HepG2 (cell line): ENCODE data around the gene PSMD1. TPM values are rescaled to one million over a fixed set of nuclear protein-coding genes. Genes with fewer than 3 reads are reported as not detected.

ENCODE experiments used
- ARID2 ChIP-seq: sonication (generic); formaldehyde crosslinking; IDR thresholded peaks from 2 replicates; pipeline ENCODE4 v1.8.1; 2022; ENCODE audit warnings: mild to moderate bottlenecking, missing genetic modification reagents, borderline replicate concordance
- CREB1 ChIP-seq, 2 experiments: fragments of 450-650 bp in 1 of 2; IDR thresholded peaks; 2 replicates each; pipeline ENCODE4 v1.6.1; 2016 to 2017; ENCODE audit warnings: control low read depth in 1 of 2, mild to moderate bottlenecking in 1 of 2, missing compliant biosample characterization in 1 of 2, missing genetic modification characterization in 1 of 2
- CTCF ChIP-seq: sonication (generic); formaldehyde crosslinking; IDR thresholded peaks from 2 replicates; pipeline ENCODE4 v1.5.0; 2020; ENCODE audit warnings: mild to moderate bottlenecking, missing genetic modification reagents, moderate library complexity
- FOXK1 ChIP-seq: sonication (generic); formaldehyde crosslinking; IDR thresholded peaks from 2 replicates; pipeline ENCODE4 v1.4.0; 2020; ENCODE audit warnings: low read depth, missing genetic modification reagents, borderline replicate concordance
- GTF3A ChIP-seq: sonication (generic); formaldehyde crosslinking; conservative IDR thresholded peaks from 2 replicates; pipeline ENCODE4 v1.4.0; 2020; ENCODE audit warnings: mild to moderate bottlenecking, missing genetic modification reagents
- JUNB ChIP-seq: sonication (generic); formaldehyde crosslinking; IDR thresholded peaks from 2 replicates; pipeline ENCODE4 v1.8.0; 2022; ENCODE audit warnings: missing genetic modification reagents, mild to moderate bottlenecking, borderline replicate concordance
- KMT2B ChIP-seq: IDR thresholded peaks from 2 replicates; pipeline ENCODE4 v1.6.1; 2016; ENCODE audit warnings: missing genetic modification reagents, missing compliant biosample characterization
- MEIS1 ChIP-seq: sonication (generic); formaldehyde crosslinking; IDR thresholded peaks from 2 replicates; pipeline ENCODE4 v1.9.0; 2021; ENCODE audit warnings: mild to moderate bottlenecking, missing genetic modification reagents, moderate library complexity, borderline replicate concordance
- MTERF4 ChIP-seq: sonication (generic); formaldehyde crosslinking; IDR thresholded peaks from 2 replicates; pipeline ENCODE4 v1.8.0; 2023; ENCODE audit warnings: mild to moderate bottlenecking, missing genetic modification reagents
- SIN3B ChIP-seq: fragments of 150-350 bp; IDR thresholded peaks from 2 replicates; pipeline ENCODE4 v1.6.1; 2014; ENCODE audit warnings: low read length
- SPEN ChIP-seq: sonication (generic); formaldehyde crosslinking; IDR thresholded peaks from 2 replicates; pipeline ENCODE4 v1.5.1; 2020; ENCODE audit warnings: low read depth, mild to moderate bottlenecking, missing genetic modification reagents
- SRY ChIP-seq: sonication (generic); formaldehyde crosslinking; IDR thresholded peaks from 2 replicates; pipeline ENCODE4 v1.8.0; 2022; ENCODE audit warnings: mild to moderate bottlenecking, missing genetic modification reagents
- TEAD2 ChIP-seq: sonication (generic); formaldehyde crosslinking; IDR thresholded peaks from 2 replicates; pipeline ENCODE4 v1.9.0; 2021; ENCODE audit warnings: missing genetic modification reagents
- WIZ ChIP-seq: sonication (generic); formaldehyde crosslinking; IDR thresholded peaks from 2 replicates; pipeline ENCODE4 v1.5.1; 2020; ENCODE audit warnings: mild to moderate bottlenecking, missing genetic modification reagents
- YY1 ChIP-seq: IDR thresholded peaks from 2 replicates; pipeline ENCODE4 v1.6.1; 2011; ENCODE audit warnings: low read length, low read depth, moderate library complexity, mild to moderate bottlenecking; ENCODE audit not compliant: insufficient read depth, insufficient replicate concordance
- ZNF280B ChIP-seq: sonication (generic); formaldehyde crosslinking; IDR thresholded peaks from 2 replicates; pipeline ENCODE4 v1.5.0; 2020; ENCODE audit warnings: missing genetic modification reagents, mild to moderate bottlenecking, borderline replicate concordance
- ZNF343 ChIP-seq: sonication (generic); formaldehyde crosslinking; IDR thresholded peaks from 2 replicates; pipeline ENCODE4 v1.4.0; 2020; ENCODE audit warnings: mild to moderate bottlenecking, missing genetic modification reagents
- ZNF383 ChIP-seq: sonication (generic); formaldehyde crosslinking; IDR thresholded peaks from 2 replicates; pipeline ENCODE4 v1.4.0; 2020; ENCODE audit warnings: missing genetic modification reagents, mild to moderate bottlenecking, borderline replicate concordance
- ZNF556 ChIP-seq: sonication (generic); formaldehyde crosslinking; IDR thresholded peaks from 2 replicates; pipeline ENCODE4 v1.4.0; 2020; ENCODE audit warnings: mild to moderate bottlenecking, missing genetic modification reagents, borderline replicate concordance
- ZNF577 ChIP-seq: sonication (generic); formaldehyde crosslinking; IDR thresholded peaks from 2 replicates; pipeline ENCODE4 v1.4.0; 2020; ENCODE audit warnings: mild to moderate bottlenecking, low read depth, missing genetic modification reagents, borderline replicate concordance
- ZNF720 ChIP-seq: sonication (generic); formaldehyde crosslinking; IDR thresholded peaks from 2 replicates; pipeline ENCODE4 v1.4.0; 2020; ENCODE audit warnings: missing genetic modification reagents
- ZNF746 ChIP-seq: sonication (generic); formaldehyde crosslinking; IDR thresholded peaks from 2 replicates; pipeline ENCODE4 v1.8.0; 2022; ENCODE audit warnings: mild to moderate bottlenecking, missing genetic modification reagents
- ZNF770 ChIP-seq: sonication (generic); formaldehyde crosslinking; IDR thresholded peaks from 2 replicates; pipeline ENCODE4 v1.5.0; 2020; ENCODE audit warnings: mild to moderate bottlenecking, missing genetic modification reagents
- ZNF773 ChIP-seq: sonication (generic); formaldehyde crosslinking; IDR thresholded peaks from 2 replicates; pipeline ENCODE4 v1.4.0; 2020; ENCODE audit warnings: missing genetic modification reagents, borderline replicate concordance
- ZNF792 ChIP-seq: IDR thresholded peaks from 2 replicates; pipeline ENCODE4 v1.6.1; 2016
- ZNF816 ChIP-seq: sonication (generic); formaldehyde crosslinking; IDR thresholded peaks from 2 replicates; pipeline ENCODE4 v1.8.0; 2022; ENCODE audit warnings: missing genetic modification reagents, mild to moderate bottlenecking, borderline replicate concordance
- polyA plus RNA-seq, 8 experiments: library from polyadenylated mRNA; depleted of rRNA in 3 of 8; stranded (reverse) in 7 of 8; unstranded in 1 of 8; fragments of >200 nt; fragmentation: Illumina TruSeq in 4 of 8; extraction: Trizol in 4 of 8; gene quantifications; 2 replicates each; pipeline versions ENCODE4 v1.2.1 to v1.2.3, GENCODE V29; 2011 to 2016; ENCODE audit warnings: low read depth in 4 of 8, missing spikeins in 1 of 8, mixed read lengths in 1 of 8; ENCODE audit not compliant: insufficient read depth in 1 of 8
- total RNA-seq, 5 experiments: library from RNA; depleted of rRNA; stranded (reverse); fragments of >200 nt; fragmentation: Illumina TruSeq; extraction: Trizol; gene quantifications; 2 replicates each; pipeline ENCODE4 v1.2.3, GENCODE V29; 2016; ENCODE audit warnings: low read depth in 1 of 5

PSMD1 gene
- total and polyA plus RNA-seq, 2 of the 13 experiments (the other 11 are each of a cell fraction or from before 2014, with no cell fraction given), result 136 to 191 TPM

GRCh38 chr2:231065966-231066365, 9.3 kb downstream of the PSMD1 start (continued):
- no peak for TF ChIP-seq SRY (CRISPR knock-in tag)
- no peak for TF ChIP-seq JUNB
- no peak for TF ChIP-seq SPEN
- TF ChIP-seq KMT2B, result no peak
- no peak for TF ChIP-seq ZNF720 (CRISPR knock-in tag)
- no peak for TF ChIP-seq MTERF4 (CRISPR knock-in tag)
- no peak for TF ChIP-seq ZNF773 (CRISPR knock-in tag)
- 0 out of 2 replicates have a peak, but pooled peaks have one; percentile 56 for TF ChIP-seq FOXK1 (CRISPR knock-in tag)
- TF ChIP-seq ZNF556, result no peak
- no peak for TF ChIP-seq ZNF280B
- no peak for TF ChIP-seq MEIS1
- TF ChIP-seq ZNF343 (CRISPR knock-in tag), result no peak
- no peak for TF ChIP-seq YY1
- no peak for TF ChIP-seq ZNF746
- TF ChIP-seq WIZ (CRISPR knock-in tag), result no peak
- no peak for TF ChIP-seq ZNF577 (CRISPR knock-in tag)
- no peak for TF ChIP-seq TEAD2 (CRISPR knock-in tag)
- TF ChIP-seq ZNF792 (CRISPR knock-in tag), result peak; percentile 52; the same call in 1 of the 2 replicates
- TF ChIP-seq ZNF770 (CRISPR knock-in tag), result no peak
- no peak for TF ChIP-seq ZNF383 (CRISPR knock-in tag)
- no peak for TF ChIP-seq ARID2
- TF ChIP-seq CREB1 (IDR thresholded peaks at IDR 0.05), result no peak
- TF ChIP-seq CREB1 (CRISPR knock-in tag; IDR thresholded peaks at IDR 0.05), result 0 out of 2 replicates have a peak, but pooled peaks have one; percentile 31
- no peak for TF ChIP-seq ZNF816 (CRISPR knock-in tag)
- no peak for TF ChIP-seq CTCF (CRISPR knock-in tag)
- TF ChIP-seq SIN3B, result no peak
- TF ChIP-seq GTF3A (CRISPR knock-in tag), result no peak
